ENCODE results near the gene CRYAB. TPM values are rescaled to one million over a fixed set of nuclear protein-coding genes. Genes with fewer than 3 reads are reported as not detected.

Gene CRYAB
- total and polyA plus RNA-seq, 2 experiments from 2014 or later = 15.7 to 123 TPM

DNA sequence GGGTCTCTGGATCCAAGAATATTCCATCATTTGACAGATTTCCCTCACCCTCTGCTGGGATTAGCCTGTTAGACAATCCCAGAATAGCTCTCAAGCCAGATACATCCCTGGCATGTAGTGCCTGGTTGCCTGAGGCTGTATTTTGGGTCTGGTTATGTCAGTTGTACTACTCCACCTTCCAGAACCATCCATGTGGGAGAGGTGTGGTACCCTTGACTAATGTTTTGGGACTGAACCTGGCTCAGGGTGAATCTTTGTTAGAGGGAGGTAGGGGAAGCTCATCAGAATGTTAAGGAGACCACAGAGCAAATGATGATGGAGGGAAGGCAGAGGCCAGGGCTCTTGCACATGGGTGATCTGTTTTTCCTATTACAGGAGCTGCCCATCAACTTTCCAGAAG lies 12.4 kb upstream of the CRYAB start:
- H3K4me1 ChIP-seq (ENCODE audit: insufficient read depth) = peaks cover 39% of the 10 kb centered on the region
- peaks cover 20% of the 10 kb centered on the region for H3K79me2 ChIP-seq
- H3K4me2 ChIP-seq = peak overlapping the region; percentile 63
- H3K27ac ChIP-seq = peak overlapping the region; percentile 89
- no peak for DNase-seq (ENCODE audit: low spot score)
- TF ChIP-seq, protein P1, sequence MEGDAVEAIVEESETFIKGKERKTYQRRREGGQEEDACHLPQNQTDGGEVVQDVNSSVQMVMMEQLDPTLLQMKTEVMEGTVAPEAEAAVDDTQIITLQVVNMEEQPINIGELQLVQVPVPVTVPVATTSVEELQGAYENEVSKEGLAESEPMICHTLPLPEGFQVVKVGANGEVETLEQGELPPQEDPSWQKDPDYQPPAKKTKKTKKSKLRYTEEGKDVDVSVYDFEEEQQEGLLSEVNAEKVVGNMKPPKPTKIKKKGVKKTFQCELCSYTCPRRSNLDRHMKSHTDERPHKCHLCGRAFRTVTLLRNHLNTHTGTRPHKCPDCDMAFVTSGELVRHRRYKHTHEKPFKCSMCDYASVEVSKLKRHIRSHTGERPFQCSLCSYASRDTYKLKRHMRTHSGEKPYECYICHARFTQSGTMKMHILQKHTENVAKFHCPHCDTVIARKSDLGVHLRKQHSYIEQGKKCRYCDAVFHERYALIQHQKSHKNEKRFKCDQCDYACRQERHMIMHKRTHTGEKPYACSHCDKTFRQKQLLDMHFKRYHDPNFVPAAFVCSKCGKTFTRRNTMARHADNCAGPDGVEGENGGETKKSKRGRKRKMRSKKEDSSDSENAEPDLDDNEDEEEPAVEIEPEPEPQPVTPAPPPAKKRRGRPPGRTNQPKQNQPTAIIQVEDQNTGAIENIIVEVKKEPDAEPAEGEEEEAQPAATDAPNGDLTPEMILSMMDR (IDR thresholded peaks at IDR 0.05; ENCODE audit: poor library complexity) = no peak
- TF ChIP-seq EZH2phosphoT487 (IDR thresholded peaks at IDR 0.05; ENCODE audit: low read depth, severe bottlenecking, unreplicated experiment) (no peak), EZH2 (IDR thresholded peaks at IDR 0.05; ENCODE audit: borderline replicate concordance) (no peak)
- H3K9me3 ChIP-seq (ENCODE audit: low read depth) = no peaks in the 10 kb centered on the region
- H3K36me3 ChIP-seq (replicated peaks; ENCODE audit: insufficient read depth, low read depth) = no peaks in the 10 kb centered on the region
- no peaks in the 10 kb centered on the region for H3K9me2 ChIP-seq (replicated peaks; ENCODE audit: insufficient read depth)
- H2AFZ ChIP-seq = peak overlapping the region; percentile 12
- H3K4me3 ChIP-seq = no peak overlapping the region
- no peaks in the 10 kb centered on the region for H3K27me3 ChIP-seq
- no peaks in the 10 kb centered on the region for H4K20me1 ChIP-seq (ENCODE audit: insufficient read depth, poor library complexity, severe bottlenecking)

DNA sequence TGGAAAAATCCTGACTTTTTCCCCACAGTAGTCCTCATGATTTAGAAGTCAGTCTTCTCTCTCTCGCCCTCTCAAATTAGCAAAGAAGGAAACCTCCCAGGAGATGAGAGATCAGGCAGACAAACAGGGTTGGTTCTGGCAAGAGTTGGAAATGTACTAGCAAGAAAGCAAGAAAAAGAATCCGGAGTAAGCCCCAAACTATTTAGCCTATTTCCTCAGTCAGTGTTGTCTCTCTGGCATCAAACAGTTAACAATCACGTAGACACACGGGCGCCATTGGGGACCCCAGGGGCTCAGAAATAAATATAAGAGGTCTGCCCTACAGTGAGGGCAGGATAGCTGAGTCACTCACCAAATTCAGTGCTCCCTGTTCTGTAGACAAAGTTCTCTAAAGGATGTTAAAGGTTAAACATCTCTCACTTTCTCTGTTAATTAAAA lies 11.8 kb upstream of the CRYAB start:
- H3K4me1 ChIP-seq (ENCODE audit: insufficient read depth) = peaks cover 41% of the 10 kb centered on the region
- no peak for DNase-seq (ENCODE audit: low spot score)
- H3K9me2 ChIP-seq (replicated peaks; ENCODE audit: insufficient read depth) = no peaks in the 10 kb centered on the region
- H3K79me2 ChIP-seq = peaks cover 20% of the 10 kb centered on the region
- H3K27ac ChIP-seq = peak overlapping the region; percentile 89
- H3K4me2 ChIP-seq = peak overlapping the region; percentile 63
- H3K36me3 ChIP-seq (replicated peaks; ENCODE audit: insufficient read depth, low read depth) = no peaks in the 10 kb centered on the region
- H3K4me3 ChIP-seq = no peak overlapping the region
- H4K20me1 ChIP-seq (ENCODE audit: insufficient read depth, poor library complexity, severe bottlenecking) = no peaks in the 10 kb centered on the region
- no peaks in the 10 kb centered on the region for H3K27me3 ChIP-seq
- 17% methylated on average over 5 of the region's 5 CpGs for WGBS (ENCODE audit: low lambda C conversion rate, missing lambda C conversion rate)
- H3K9me3 ChIP-seq (ENCODE audit: low read depth) = no peaks in the 10 kb centered on the region
- TF ChIP-seq EZH2phosphoT487 (IDR thresholded peaks at IDR 0.05; ENCODE audit: low read depth, severe bottlenecking, unreplicated experiment) (no peak), EZH2 (IDR thresholded peaks at IDR 0.05; ENCODE audit: borderline replicate concordance) (no peak)
- TF ChIP-seq, protein P1 (IDR thresholded peaks at IDR 0.05; ENCODE audit: poor library complexity) = no peak
- H2AFZ ChIP-seq = peak overlapping the region; percentile 12

DNA sequence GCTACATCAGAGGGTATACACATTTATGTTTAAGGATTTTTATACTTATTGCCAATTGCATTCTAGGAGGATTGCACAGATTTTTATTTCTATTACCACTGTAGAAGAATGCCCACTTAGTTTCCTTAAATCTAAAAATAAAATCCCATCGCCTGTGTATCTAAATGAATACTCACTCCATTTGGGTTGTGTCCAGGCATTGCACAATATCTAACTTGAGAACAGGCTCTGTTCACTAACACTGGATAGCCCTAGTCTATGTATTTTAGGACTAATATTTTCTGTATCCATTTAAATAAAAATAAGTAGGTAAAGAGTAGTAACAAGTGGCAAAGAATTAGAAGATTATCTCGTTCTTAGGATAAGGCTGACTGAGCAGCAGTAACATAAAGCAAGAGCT lies 11.2 kb upstream of the CRYAB start:
- Histone ChIP-seq H4K20me1 (ENCODE audit: insufficient read depth, poor library complexity, severe bottlenecking) (no peaks in the 10 kb centered on the region), H3K79me2 (peaks cover 20% of the 10 kb centered on the region), H3K4me2 (peak overlapping the region; percentile 63), H3K36me3 (replicated peaks; ENCODE audit: insufficient read depth, low read depth) (no peaks in the 10 kb centered on the region), H3K4me3 (no peak overlapping the region), H3K9me2 (replicated peaks; ENCODE audit: insufficient read depth) (no peaks in the 10 kb centered on the region), H3K9me3 (ENCODE audit: low read depth) (no peaks in the 10 kb centered on the region), H3K27ac (peak overlapping the region; percentile 89), H3K27me3 (no peaks in the 10 kb centered on the region), H3K4me1 (ENCODE audit: insufficient read depth) (peaks cover 47% of the 10 kb centered on the region), H2AFZ (peak overlapping the region; percentile 12)
- DNase-seq (ENCODE audit: low spot score) = no peak
- TF ChIP-seq EZH2phosphoT487 (IDR thresholded peaks at IDR 0.05; ENCODE audit: low read depth, severe bottlenecking, unreplicated experiment) (no peak), EZH2 (IDR thresholded peaks at IDR 0.05; ENCODE audit: borderline replicate concordance) (no peak)
- TF ChIP-seq, protein P1 (IDR thresholded peaks at IDR 0.05; ENCODE audit: poor library complexity) = no peak
- WGBS (ENCODE audit: low lambda C conversion rate, missing lambda C conversion rate) = 50% methylated on average over 2 of the region's 2 CpGs
